Suprapubic skin (tissue), 3 donors: ENCODE data around the gene CDC42EP2.

Experiments used
- EP300 ChIP-seq: sonication (generic); formaldehyde crosslinking; IDR thresholded peaks from one replicate; pipeline ENCODE4 v1.6.1; 2017; ENCODE audit warnings: antibody characterized with exemption
- TF ChIP-seq, protein P1 (sequence below), 2 donors: fragments of 200-600 bp in 1 of 2; fragments of 450-650 bp in 1 of 2; sonication (generic) in 1 of 2; IDR thresholded peaks; one replicate each; pipeline ENCODE4 v1.5.1; 2016 to 2019; ENCODE audit warnings: antibody characterized with exemption in 2 of 2, mild to moderate bottlenecking in 1 of 2, moderate library complexity in 1 of 2

DNA sequence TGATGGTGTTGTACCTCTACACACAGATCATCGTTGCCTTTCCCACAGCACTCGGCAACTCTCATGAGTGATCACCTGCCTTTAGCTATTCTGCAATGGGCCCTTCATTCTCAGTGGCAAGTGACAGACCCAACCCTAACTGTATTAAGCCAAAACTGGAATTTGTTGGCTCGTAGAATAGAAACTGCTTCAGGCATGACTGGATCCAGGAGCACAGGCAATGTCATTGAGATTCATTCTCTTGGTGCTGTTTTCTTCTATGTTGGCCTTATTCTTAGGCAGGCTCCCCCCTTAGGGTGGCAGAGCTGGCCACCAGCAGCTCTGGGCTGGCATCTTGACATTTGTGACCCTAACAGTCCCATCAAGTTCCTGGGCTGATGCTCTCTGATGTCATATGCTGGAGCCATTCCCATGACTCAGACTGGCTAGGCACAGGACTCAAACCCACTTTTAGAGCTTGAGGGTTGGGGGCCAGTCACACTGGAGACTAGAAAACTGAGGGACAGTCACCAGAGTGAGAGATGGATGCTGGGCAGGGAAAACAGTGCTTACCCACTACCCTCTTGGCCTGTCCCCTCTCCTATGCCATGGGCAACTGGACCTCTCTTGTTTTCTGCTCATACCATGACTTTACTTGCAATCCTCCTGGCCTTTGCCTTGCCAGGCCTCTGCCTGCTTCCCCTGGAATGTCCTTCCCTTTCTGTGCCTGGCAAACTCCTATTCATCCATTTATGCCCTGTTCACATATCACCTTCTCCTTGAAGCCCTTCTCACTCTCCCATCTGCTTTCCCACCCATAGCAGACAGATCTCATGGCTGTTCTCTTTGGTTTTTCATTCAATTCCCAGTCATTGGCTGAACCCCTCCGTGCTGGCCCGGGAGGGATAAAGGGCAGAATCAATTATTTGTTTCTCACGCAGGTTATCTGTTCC, 7.1 kb upstream of the CDC42EP2 start:
- TF ChIP-seq, protein P1, sequence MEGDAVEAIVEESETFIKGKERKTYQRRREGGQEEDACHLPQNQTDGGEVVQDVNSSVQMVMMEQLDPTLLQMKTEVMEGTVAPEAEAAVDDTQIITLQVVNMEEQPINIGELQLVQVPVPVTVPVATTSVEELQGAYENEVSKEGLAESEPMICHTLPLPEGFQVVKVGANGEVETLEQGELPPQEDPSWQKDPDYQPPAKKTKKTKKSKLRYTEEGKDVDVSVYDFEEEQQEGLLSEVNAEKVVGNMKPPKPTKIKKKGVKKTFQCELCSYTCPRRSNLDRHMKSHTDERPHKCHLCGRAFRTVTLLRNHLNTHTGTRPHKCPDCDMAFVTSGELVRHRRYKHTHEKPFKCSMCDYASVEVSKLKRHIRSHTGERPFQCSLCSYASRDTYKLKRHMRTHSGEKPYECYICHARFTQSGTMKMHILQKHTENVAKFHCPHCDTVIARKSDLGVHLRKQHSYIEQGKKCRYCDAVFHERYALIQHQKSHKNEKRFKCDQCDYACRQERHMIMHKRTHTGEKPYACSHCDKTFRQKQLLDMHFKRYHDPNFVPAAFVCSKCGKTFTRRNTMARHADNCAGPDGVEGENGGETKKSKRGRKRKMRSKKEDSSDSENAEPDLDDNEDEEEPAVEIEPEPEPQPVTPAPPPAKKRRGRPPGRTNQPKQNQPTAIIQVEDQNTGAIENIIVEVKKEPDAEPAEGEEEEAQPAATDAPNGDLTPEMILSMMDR (IDR thresholded peaks at IDR 0.05), result no peak
- TF ChIP-seq EP300, result no peak
